Stimulated activated CD4-positive, alpha-beta T cell treated with anti-CD3 and anti-CD28 coated beads, Interleukin-15, amount 100 ng/mL, for 1 hour (primary cell): Measurements from ENCODE around the gene EIF2B5.
"Not testable (repeated sequence)": the region's sequence is repeated elsewhere in the genome, so short reads cannot be mapped to it uniquely, and the experiment has no call there.

Experiments used
- DNase-seq, 2 donors: peaks; one replicate each; pipeline ENCODE4 v3.0.0-alpha.2; 2020; ENCODE audit warnings: low read depth in 1 of 2, low spot score in 1 of 2

Gene EIF2B5

GRCh38 chr3:184135149-184135910, at the start of gene EIF2B5:
Gene EIF2B5 (plus strand): TSS chr3:184135358. CDS start chr3:184135386, 28 bp downstream.
- peak; percentile 71 for DNase-seq

GRCh38 chr3:184085389-184085852, 49.7 kb upstream of the EIF2B5 start:
- no peak for DNase-seq

DNA sequence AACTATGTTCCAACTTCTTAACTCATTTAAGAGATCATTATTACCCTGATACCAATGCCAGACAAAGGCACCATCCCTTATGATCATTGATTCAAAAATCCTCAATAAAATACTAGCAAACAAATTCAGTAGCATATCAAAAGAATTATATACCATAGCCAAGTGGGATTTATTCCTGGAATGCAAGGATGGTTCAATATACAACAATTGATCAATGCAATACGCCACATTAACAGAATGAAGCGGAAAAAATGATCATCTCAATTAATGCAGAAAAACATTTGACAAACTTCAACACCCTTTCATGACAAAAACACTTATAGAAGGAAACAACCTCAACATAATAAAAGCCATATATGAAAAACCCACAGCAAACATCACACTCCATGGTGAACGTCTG, 43.0 kb upstream of the EIF2B5 start:
- DNase-seq = no peak

GRCh38 chr3:184096811-184097383, 38.3 kb upstream of the EIF2B5 start, which contains the start of gene HTR3E:
Gene HTR3E (plus strand): TSS chr3:184097064. CDS start chr3:184097530, 466 bp downstream.
- no peak for DNase-seq

- DNase-seq = no peak
These were observed 37.6 kb upstream of the EIF2B5 start for GRCh38 chr3:184097556-184097955.

GRCh38 chr3:184099806-184100686, 35.1 kb upstream of the EIF2B5 start:
- DNase-seq = no peak

GRCh38 chr3:184110316-184110725, 24.8 kb upstream of the EIF2B5 start:
- DNase-seq = no peak

- DNase-seq = no peak
These were observed 19.1 kb upstream of the EIF2B5 start for GRCh38 chr3:184116017-184116416.

DNA sequence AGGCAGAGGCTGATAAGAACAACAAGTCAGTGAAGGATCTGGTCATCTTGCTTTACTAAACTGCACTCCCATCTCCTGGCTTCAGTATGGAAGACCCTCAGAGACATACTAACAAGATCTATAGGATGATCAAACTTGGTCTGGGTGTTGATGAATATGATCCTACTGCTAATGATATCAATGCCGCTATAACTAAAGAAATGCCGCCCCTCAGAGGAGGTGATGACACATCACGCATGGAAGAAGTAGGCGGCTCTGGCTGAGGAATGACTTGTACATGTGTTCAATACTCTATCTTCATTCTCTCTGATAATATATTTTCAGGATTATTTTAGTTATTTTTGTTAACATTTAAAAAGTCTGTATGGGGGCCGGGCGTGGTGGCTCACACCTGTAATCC, 17.5 kb upstream of the EIF2B5 start:
- DNase-seq = no peak

DNA sequence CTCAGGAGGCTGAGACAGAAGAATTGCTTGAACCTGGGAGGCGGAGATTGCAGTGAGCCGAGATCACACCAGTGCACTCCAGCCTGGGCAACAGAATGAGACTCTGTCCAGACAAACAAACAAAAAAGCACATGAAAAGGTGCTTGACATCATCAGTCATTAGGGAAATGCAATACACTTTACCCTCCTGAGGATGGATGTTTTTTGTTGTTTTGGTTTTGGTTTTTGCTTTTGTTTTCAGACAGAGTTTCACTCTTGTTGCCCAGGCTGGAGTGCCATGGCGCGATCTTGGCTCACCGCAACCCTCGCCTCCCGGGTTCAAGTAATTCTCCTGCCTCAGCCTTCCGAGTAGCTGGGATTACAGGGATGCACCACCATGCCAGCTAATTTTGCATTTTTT, 14.1 kb upstream of the EIF2B5 start:
- DNase-seq = not testable (repeated sequence)

GRCh38 chr3:184126006-184126405, 9.2 kb upstream of the EIF2B5 start:
- no peak for DNase-seq

GRCh38 chr3:184129012-184129411, 6.1 kb upstream of the EIF2B5 start:
- no peak for DNase-seq

GRCh38 chr3:184132945-184133344, 2.2 kb upstream of the EIF2B5 start:
- no peak for DNase-seq

GRCh38 chr3:184133840-184134745, 1.1 kb upstream of the EIF2B5 start:
- peak in 1 of 2 donors; percentile 40 for DNase-seq

DNA sequence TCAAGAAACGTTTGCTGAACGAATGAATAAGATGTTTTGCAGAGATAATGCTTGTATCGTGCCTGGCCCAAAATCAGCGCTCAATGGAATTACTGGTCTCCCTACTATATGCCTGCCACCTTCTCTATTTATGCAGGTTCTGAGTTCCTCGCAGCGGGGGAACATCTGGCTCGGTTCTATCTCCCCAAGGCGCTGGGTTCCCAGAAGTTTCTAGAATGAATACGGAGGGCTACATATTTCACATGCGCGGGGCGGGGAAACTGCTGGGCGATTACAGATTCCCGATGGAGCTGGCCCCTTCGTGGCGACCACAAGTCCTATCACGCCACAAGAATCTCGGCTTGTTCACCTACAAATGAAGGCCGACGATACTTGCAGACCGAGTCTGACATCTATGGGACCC, 411 bp upstream of the EIF2B5 start:
- no peak for DNase-seq

DNA sequence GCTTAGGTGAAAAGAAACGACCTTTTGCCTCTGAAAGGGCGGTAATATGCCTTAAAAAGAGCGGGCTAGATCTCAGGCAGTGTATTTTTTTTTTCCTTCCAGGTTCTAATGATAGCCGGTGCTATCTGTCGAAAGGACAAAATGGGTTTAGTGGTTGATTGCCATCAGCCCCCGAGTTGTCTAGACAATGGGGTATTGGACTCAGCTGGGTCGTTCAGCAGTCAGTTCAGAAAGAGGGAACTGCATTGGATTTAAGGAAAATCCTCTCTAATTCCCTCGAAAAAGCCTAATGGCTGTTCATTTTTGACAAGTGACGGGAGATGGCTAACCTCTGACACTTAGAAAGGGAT, 728 bp downstream of the EIF2B5 start:
- DNase-seq = no peak

DNA sequence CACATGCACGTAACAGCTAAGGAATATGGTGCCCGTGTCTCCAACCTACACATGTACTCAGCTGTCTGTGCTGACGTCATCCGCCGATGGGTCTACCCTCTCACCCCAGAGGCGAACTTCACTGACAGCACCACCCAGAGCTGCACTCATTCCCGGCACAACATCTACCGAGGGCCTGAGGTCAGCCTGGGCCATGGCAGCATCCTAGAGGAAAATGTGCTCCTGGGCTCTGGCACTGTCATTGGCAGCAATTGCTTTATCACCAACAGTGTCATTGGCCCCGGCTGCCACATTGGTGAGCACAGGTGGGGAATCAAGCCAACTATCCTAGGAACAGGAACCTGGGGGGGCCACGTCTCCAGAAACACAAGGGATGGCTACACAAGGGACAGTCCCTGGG, 5.3 kb downstream of the EIF2B5 start:
- DNase-seq = no peak

- no peak for DNase-seq
These were observed 7.0 kb downstream of the EIF2B5 start for GRCh38 chr3:184142199-184142598.

DNA sequence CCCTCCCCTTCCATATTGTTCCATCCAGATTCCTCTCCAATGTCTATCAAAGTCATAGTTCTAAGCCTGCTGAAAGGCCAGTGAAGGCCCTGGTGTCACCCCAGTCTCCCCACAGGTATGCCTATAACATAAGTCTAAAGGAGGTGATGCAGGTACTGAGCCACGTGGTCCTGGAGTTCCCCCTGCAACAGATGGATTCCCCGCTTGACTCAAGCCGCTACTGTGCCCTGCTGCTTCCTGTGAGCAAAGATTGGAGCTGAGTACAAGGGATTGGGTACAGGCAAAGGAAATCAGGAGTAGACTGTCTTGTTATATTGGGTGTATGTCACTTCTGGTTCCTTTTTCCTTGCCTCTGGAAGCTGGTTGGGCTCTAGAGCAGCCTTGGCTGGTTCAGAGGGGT, 8.2 kb downstream of the EIF2B5 start:
- DNase-seq = no peak

- no peak for DNase-seq
These were observed 9.3 kb downstream of the EIF2B5 start for GRCh38 chr3:184144505-184144904.

DNA sequence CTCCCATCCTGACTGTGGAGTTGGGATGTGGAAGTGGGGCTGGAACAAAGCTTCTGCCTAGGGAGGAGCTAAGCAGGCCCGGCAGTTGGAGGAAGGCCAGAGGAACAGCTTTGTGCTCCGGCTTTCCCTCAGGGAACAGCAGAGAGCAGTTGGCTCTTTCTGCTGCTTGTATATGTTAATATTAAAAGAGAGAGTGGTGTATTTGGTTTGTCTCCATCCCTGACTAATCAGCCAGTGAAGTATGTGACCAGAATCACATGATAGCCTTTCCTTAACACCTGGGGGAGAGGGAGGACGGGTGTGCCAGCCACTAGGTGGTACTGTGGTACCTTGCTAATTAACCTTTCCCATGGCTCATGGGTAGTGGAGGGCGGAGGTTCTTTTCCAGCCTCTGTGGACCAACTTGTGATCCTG, 10.0 kb downstream of the EIF2B5 start:
- no peak for DNase-seq
